Astrocyte of the spinal cord (primary cell): Measurements from ENCODE around the gene TMEM165.

Experiments used
- DNase-seq: peaks from one replicate; pipeline ENCODE4 v3.0.0; 2011; ENCODE audit warnings: low read depth, low spot score
- H3K4me3 ChIP-seq: 2 replicates; pipeline ENCODE4 v1.5.1; 2011; ENCODE audit warnings: low read depth, mild to moderate bottlenecking, low read length, moderate library complexity
- in situ Hi-C: cut with HindIII; loops from 2 replicates; pipeline ENCODE4 v1.10.0; 2017; ENCODE audit warnings: low sequenced_read_pairs
- TF ChIP-seq, protein P1 (sequence below): IDR thresholded peaks from 2 replicates; pipeline ENCODE4 v1.5.1; 2012; ENCODE audit warnings: low read depth, mild to moderate bottlenecking, low read length, inconsistent platforms

Gene TMEM165

DNA sequence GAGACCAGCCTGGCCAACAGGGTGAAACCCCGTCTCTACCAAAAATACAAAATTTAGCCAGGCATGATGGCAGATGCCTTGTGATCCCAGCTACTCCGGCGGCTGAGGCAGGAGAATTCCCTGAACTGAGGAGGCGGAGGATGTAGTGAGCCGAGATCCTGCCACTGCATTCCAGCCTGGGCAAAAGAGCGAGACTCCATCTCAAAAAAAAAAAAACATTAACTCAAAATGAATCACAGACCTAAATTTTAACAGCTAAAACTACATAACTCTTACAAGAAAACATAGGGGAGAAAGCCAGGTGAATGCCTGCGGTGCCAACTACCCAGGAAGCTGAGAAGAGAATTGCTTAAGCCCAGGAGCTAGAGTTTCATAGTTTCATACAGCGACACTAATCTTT is 54.8 kb downstream of the TMEM165 start:
- in situ Hi-C loops = no loop called here
- TF ChIP-seq, protein P1, sequence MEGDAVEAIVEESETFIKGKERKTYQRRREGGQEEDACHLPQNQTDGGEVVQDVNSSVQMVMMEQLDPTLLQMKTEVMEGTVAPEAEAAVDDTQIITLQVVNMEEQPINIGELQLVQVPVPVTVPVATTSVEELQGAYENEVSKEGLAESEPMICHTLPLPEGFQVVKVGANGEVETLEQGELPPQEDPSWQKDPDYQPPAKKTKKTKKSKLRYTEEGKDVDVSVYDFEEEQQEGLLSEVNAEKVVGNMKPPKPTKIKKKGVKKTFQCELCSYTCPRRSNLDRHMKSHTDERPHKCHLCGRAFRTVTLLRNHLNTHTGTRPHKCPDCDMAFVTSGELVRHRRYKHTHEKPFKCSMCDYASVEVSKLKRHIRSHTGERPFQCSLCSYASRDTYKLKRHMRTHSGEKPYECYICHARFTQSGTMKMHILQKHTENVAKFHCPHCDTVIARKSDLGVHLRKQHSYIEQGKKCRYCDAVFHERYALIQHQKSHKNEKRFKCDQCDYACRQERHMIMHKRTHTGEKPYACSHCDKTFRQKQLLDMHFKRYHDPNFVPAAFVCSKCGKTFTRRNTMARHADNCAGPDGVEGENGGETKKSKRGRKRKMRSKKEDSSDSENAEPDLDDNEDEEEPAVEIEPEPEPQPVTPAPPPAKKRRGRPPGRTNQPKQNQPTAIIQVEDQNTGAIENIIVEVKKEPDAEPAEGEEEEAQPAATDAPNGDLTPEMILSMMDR = no peak
- no peak overlapping the region for H3K4me3 ChIP-seq
- DNase-seq = no peak

DNA sequence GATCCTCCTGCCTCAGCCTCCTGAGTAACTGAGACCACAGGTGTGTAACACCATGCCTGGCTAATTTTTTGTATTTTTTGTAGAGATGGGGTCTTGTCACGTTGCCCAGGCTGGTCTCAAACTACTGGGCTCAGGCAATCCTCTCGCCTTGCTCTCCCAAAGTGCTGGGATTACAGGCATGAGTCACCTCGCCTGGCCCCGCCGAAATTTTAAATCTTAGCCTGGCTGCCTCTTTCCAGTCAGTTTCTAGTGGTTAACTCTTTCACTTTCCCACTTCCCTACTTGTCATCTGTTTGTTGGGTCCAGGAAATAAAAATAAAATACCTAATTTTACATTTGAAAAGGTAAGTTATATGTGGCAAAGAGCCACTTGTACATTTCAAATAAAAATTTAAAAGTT is 62.4 kb downstream of the TMEM165 start:
- TF ChIP-seq, protein P1 = no peak
- peak; percentile 40 for DNase-seq
- H3K4me3 ChIP-seq = no peak overlapping the region
- in situ Hi-C loops = no loop called here

DNA sequence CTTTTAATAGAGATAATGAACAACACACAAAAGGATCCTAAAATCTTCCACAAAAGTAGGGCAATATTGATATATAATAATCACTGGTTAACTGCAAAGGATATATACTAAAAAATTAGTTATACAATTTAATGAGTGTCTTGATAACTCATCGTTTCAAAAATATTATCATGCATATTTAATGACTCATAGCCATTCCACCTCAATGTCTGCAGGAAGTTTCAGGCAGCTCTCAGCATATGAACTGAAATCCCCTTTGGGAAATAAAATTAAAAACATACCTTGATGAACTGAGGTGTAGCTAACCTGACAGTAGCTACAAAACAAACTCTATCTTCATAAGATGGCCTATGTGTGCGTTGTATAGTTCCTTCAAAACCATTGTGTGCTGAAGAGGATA is 62.9 kb downstream of the TMEM165 start:
- in situ Hi-C loops = no loop called here
- TF ChIP-seq, protein P1 = no peak
- H3K4me3 ChIP-seq = no peak overlapping the region
- peak; percentile 17 for DNase-seq

DNA sequence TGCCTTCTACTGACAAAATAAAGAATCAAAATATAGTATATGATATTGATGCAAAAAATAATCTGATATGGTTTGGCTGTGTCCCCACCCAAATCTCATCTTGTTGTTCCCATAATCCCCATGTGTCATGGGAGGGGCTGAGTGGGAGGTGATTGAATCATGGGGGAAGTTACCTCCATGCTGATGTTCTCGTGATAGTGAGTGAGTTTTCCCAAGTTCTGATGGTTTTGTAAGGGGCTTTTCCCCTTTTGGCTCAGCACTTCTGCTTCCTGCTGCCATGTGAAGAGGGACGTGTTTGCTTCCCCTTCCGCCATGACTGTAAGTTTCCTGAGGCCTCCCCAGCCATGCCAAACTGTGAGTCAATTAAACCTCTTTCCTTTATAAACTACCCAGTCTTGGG is 70.2 kb downstream of the TMEM165 start:
- in situ Hi-C loops = no loop called here
- H3K4me3 ChIP-seq = no peak overlapping the region
- TF ChIP-seq, protein P1 = no peak
- DNase-seq = no peak

DNA sequence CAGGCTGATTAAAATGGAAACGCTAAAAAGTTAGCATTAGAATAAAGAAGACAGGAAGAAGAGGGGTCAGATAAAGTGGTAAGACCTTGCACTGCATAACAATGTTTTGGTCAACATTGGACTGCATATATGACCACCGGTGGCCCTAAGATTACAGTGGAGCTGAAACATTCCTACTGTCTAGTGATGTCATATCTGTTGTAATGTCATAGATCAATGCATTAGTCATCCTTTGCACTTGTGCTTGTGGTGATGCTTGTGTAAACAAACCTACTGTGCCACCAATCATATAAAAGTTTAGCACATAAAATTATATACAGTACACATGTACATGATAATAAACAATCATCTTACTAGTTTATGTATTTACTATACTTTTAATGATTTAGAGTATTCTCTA is 73.0 kb downstream of the TMEM165 start:
- DNase-seq = peak; percentile 76
- in situ Hi-C loops = no loop called here

DNA sequence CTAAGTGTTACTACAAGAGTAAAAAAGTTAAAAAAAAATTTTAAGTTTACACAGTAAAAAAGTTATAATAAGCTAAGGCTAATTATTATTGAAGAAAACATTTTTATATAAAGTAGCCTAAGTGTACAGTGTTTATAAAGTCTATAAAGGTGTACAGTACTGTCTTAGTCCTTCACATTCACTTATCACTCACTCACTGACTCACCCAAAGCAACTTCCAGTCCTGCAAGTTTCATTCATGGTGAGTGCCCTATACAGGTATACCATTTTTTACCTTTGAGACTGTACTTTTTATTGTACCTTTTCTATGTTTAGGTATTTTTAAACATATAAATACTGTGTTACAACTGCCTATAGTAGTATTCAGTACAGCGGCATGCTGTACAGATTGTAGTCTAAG is 74.2 kb downstream of the TMEM165 start:
- TF ChIP-seq, protein P1 = no peak
- no peak overlapping the region for H3K4me3 ChIP-seq
- in situ Hi-C loops = no loop called here
- DNase-seq = no peak

More for the DNA sequence above, 73.0 kb downstream of the TMEM165 start:
- H3K4me3 ChIP-seq = no peak overlapping the region
- TF ChIP-seq, protein P1 = no peak
